ENCODE results near the gene CLDN5. TPM values are rescaled to one million over a fixed set of nuclear protein-coding genes. Genes with fewer than 3 reads are reported as not detected.

CLDN5 gene
- total and polyA plus RNA-seq, 2 of the 4 experiments (the other 2 are of a cell fraction): 0.18 to 0.21 TPM

DNA sequence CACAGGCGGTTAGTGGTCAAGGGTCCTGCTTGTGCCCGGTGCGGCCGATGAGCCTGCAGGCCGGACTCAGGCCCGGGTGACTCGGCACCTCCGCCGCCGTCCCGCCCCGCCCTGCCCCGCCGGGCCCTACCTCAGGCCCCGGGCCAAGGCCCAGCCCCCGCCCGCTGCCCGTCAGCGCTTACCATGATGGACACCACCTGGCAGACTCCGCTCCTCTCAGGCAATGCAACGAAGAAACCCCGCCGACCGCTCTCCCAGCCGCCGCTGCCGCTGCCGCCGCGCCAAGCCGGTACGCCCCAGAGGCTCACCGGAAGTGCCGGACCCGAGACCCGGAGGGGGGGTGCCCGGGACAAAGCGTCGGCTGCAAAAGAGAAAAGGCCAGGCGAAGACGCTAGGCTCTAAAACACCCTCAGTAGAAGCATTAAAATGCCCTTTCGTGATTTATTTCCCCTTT is 45.3 kb downstream of the CLDN5 start, which contains the start of gene UFD1:
Gene UFD1, minus strand, starts transcription at position 293 of the 454 bp plus-strand sequence. Its CDS starts 108 bp downstream, at position 185.
- Histone ChIP-seq H3K27me3 (ENCODE audit: control insufficient read depth, insufficient read depth, low read length) (no peaks in the 10 kb centered on the region), H3K9me3 (ENCODE audit: control insufficient read depth, insufficient read depth, low read length) (no peaks in the 10 kb centered on the region), H3K9me1 (ENCODE audit: insufficient read depth, low read length) (no peaks in the 10 kb centered on the region; the same call in 1 of the 2 replicates), H2BK5ac (ENCODE audit: low read depth, low read length, poor library complexity, severe bottlenecking) (peak within 1 kb of the TSS; percentile 97), H3K9ac (ENCODE audit: low read depth, low read length) (peak within 1 kb of the TSS; percentile 95), H3K4ac (ENCODE audit: low read depth, low read length) (peak within 1 kb of the TSS; percentile 92), H2AK5ac (ENCODE audit: low read depth, low read length) (peak within 1 kb of the TSS; percentile 83), H2BK15ac (ENCODE audit: low read depth, low read length) (peak within 1 kb of the TSS; percentile 98), H3K18ac (ENCODE audit: low read depth, low read length) (peak within 1 kb of the TSS; percentile 93), H2AFZ (replicated peaks; ENCODE audit: low read length, poor library complexity) (peak within 1 kb of the TSS; percentile 97), H4K5ac (ENCODE audit: low read depth, low read length) (peak within 1 kb of the TSS; percentile 90), H2AK9ac (replicated peaks; ENCODE audit: low read depth, low read length, poor library complexity) (peak within 1 kb of the TSS; percentile 86), H4K20me1 (ENCODE audit: insufficient read depth, low read length) (peaks cover 26% of the 10 kb centered on the region), H3K36me3 (ENCODE audit: control insufficient read depth, insufficient read depth, low read length) (peaks cover 12% of the 10 kb centered on the region), H2BK120ac (ENCODE audit: low read depth, low read length) (peak within 1 kb of the TSS; percentile 98), H3K23ac (ENCODE audit: low read depth, low read length) (peak within 1 kb of the TSS; percentile 97), H3K4me2 (ENCODE audit: low read depth, low read length) (peak within 1 kb of the TSS; percentile 99), H4K91ac (ENCODE audit: insufficient read depth, low read depth, low read length) (peak within 1 kb of the TSS; percentile 99), H2BK20ac (ENCODE audit: low read depth, low read length) (peak within 1 kb of the TSS; percentile 97), H3K14ac (replicated peaks; ENCODE audit: low read depth, low read length) (peak within 1 kb of the TSS; percentile 90), H4K8ac (ENCODE audit: low read depth in 2 of 2, low read length in 2 of 2) (peak within 1 kb of the TSS; percentile 76 to 100), H3K27ac (ENCODE audit: insufficient read depth, low read length) (peak within 1 kb of the TSS; percentile 95), H3K4me3 (ENCODE audit: insufficient read depth, low read depth, low read length) (peak within 1 kb of the TSS; percentile 87), H3K4me1 (ENCODE audit: control insufficient read depth, insufficient read depth, low read length) (peaks cover 2% of the 10 kb centered on the region), H3K56ac (ENCODE audit: extremely low read depth, insufficient read depth, low read length) (peak within 1 kb of the TSS; percentile 100), H3K79me1 (ENCODE audit: low read depth in 1 of 2, low read length in 2 of 2) (peaks cover 24 to 53% of the 10 kb centered on the region in 2 experiments; a peak in 3 of 4 replicates)
- intact Hi-C loops (cut with micrococcal nuclease): loop anchor here (2.0 to 5.0 kb wide), 3 partner anchors 153 to 300 kb away; partner anchors contain the start of genes CLTCL1 and SLC25A1
- ChIA-PET POLR2A (ENCODE audit: unreplicated experiment) (no interaction called here), CTCF (interaction anchor here (1.2 kb wide), 1 partner anchor 150 kb away, joined by 3 read pairs; no protein-coding TSS in a partner anchor)
- TF ChIP-seq MAZ (IDR thresholded peaks at IDR 0.05; ENCODE audit: borderline replicate concordance, low read depth, low read length): no peak
- TF ChIP-seq RCOR1 (IDR thresholded peaks at IDR 0.05; ENCODE audit: insufficient replicate concordance, low read length): no peak
- TF ChIP-seq ELK1 (IDR thresholded peaks at IDR 0.05; ENCODE audit: borderline replicate concordance, low read depth, low read length): peak; percentile 42; the same call in 1 of the 2 replicates
- TF ChIP-seq CTCF (conservative IDR thresholded peaks at IDR 0.05; ENCODE audit: low read depth, low read length): no peak
- peak; percentile 69 for TF ChIP-seq POLR2A (IDR thresholded peaks at IDR 0.05; ENCODE audit: low read depth, low read length)
- TF ChIP-seq CHD1 (IDR thresholded peaks at IDR 0.05; ENCODE audit: low read depth, low read length): peak; percentile 98; the same call in 1 of the 2 replicates
- TF ChIP-seq BHLHE40 (IDR thresholded peaks at IDR 0.05; ENCODE audit: low read depth, low read length): peak; percentile 98
- peak; percentile 26; the same call in 1 of the 2 replicates for TF ChIP-seq NFE2L2 (IDR thresholded peaks at IDR 0.05; ENCODE audit: low read depth, low read length)
- ATAC-seq (ENCODE audit: low read depth) (peak; percentile 67), DNase-seq (peak; percentile 81)
- WGBS, 2 experiments (ENCODE audit: extremely low coverage in 2 of 2, insufficient read length in 1 of 2): 0% methylated on average over 24 of the region's 42 CpGs; no CpG with 5 or more reads in 1 of the 2 experiments
- dilution Hi-C loops (cut with HindIII; ENCODE audit: low sequenced_read_pairs, unreplicated experiment): no loop called here
- no TSS peak for BruUV-seq (replicated peaks)
- in situ Hi-C loops (cut with MboI; ENCODE audit: low sequenced_read_pairs): no loop called here
